Measurements from ENCODE around the gene TOM1L1.

DNA sequence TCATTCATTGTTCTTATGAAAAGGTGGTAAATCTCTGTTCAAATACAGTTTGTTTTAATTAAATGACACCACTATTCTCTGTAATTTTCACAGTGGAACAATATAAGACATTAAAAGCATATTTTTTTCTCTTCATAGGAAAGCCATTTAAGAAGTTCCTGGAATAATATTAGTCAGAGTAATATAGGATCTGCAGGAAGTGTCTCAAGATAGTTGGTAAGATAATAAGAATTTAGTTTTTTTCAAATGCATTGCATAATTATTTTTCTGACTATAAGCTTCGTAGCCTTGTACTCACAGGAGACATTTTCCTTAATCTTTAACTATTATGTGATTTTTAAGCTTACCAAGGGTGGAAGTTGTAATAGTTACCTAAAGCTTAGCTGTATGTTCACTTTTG, 84.8 kb downstream of the TOM1L1 start:
- TF ChIP-seq POLR2A (IDR thresholded peaks at IDR 0.05) = no peak
- no peak for TF ChIP-seq EP300 (IDR thresholded peaks at IDR 0.05)
- TF ChIP-seq, protein P1, sequence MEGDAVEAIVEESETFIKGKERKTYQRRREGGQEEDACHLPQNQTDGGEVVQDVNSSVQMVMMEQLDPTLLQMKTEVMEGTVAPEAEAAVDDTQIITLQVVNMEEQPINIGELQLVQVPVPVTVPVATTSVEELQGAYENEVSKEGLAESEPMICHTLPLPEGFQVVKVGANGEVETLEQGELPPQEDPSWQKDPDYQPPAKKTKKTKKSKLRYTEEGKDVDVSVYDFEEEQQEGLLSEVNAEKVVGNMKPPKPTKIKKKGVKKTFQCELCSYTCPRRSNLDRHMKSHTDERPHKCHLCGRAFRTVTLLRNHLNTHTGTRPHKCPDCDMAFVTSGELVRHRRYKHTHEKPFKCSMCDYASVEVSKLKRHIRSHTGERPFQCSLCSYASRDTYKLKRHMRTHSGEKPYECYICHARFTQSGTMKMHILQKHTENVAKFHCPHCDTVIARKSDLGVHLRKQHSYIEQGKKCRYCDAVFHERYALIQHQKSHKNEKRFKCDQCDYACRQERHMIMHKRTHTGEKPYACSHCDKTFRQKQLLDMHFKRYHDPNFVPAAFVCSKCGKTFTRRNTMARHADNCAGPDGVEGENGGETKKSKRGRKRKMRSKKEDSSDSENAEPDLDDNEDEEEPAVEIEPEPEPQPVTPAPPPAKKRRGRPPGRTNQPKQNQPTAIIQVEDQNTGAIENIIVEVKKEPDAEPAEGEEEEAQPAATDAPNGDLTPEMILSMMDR (IDR thresholded peaks at IDR 0.05) = no peak
